Activated CD8-positive, alpha-beta memory T cell treated with anti-CD3 and anti-CD28 coated beads, Interleukin-2, amount 10 ng/mL, durations not matched to agents 7 days and 5 days (primary cell): ENCODE results near the gene SFMBT2. TPM values are rescaled to one million over a fixed set of nuclear protein-coding genes. Genes with fewer than 3 reads are reported as not detected.

Source experiments
- ATAC-seq: fragments of 150-1000 bp; cut with Tn5 transposase; one replicate; pipeline ENCODE4 v1.10.0; 2021; ENCODE audit warnings: moderate library complexity
- CTCF ChIA-PET: fragments of 350-600 bp; sonication (Branson Sonifier 250); formaldehyde crosslinking; loops from one replicate; lab custom pipeline; 2021; ENCODE audit warnings: antibody characterized with exemption; lab: Charles Lee
- DNase-seq: peaks from one replicate; pipeline ENCODE4 v3.0.0-alpha.2; 2020
- H3K27ac Mint-ChIP-seq: one replicate; pipeline ENCODE4 v1.8.0; 2021; ENCODE audit warnings: mild to moderate bottlenecking, mixed read lengths
- H3K27me3 Mint-ChIP-seq: one replicate; pipeline ENCODE4 v1.8.0; 2021; ENCODE audit warnings: mixed read lengths
- H3K36me3 Mint-ChIP-seq: one replicate; pipeline ENCODE4 v1.8.0; 2021; ENCODE audit warnings: mild to moderate bottlenecking, mixed read lengths
- H3K4me1 Mint-ChIP-seq: one replicate; pipeline ENCODE4 v1.8.0; 2021; ENCODE audit warnings: mixed read lengths
- H3K4me3 Mint-ChIP-seq: one replicate; pipeline ENCODE4 v1.8.0; 2021; ENCODE audit warnings: mild to moderate bottlenecking, moderate library complexity, mixed read lengths
- H3K9me3 Mint-ChIP-seq: one replicate; pipeline ENCODE4 v1.8.0; 2022; ENCODE audit warnings: low read depth, mixed read lengths
- total RNA-seq, 2 experiments: library from RNA; stranded (reverse); gene quantifications; one replicate each; pipeline ENCODE4 v1.2.3, GENCODE V29; 2021

Gene SFMBT2
- total RNA-seq, 2 experiments from 2014 or later, result 49.5 to 69.0 TPM

- Mint-ChIP-seq H3K27me3 (no peaks in the 10 kb centered on the region), H3K36me3 (peaks cover 87% of the 10 kb centered on the region), H3K4me3 (no peak overlapping the region), H3K27ac (peak overlapping the region; percentile 45), H3K9me3 (peaks cover 4% of the 10 kb centered on the region), H3K4me1 (peaks cover 13% of the 10 kb centered on the region)
- CTCF ChIA-PET, result no interaction called here
- DNase-seq (no peak), ATAC-seq (no peak)
These were observed 47.1 kb downstream of the SFMBT2 start for GRCh38 chr10:7363700-7364099.

- Mint-ChIP-seq H3K27ac (no peak overlapping the region), H3K36me3 (peaks cover 89% of the 10 kb centered on the region), H3K4me3 (no peak overlapping the region), H3K27me3 (no peaks in the 10 kb centered on the region), H3K4me1 (peaks cover 14% of the 10 kb centered on the region), H3K9me3 (peaks cover 7% of the 10 kb centered on the region)
- DNase-seq (no peak), ATAC-seq (no peak)
- CTCF ChIA-PET, result no interaction called here
These were observed 48.4 kb downstream of the SFMBT2 start for GRCh38 chr10:7362471-7362870.

- ATAC-seq (no peak), DNase-seq (no peak)
- CTCF ChIA-PET, result no interaction called here
- Mint-ChIP-seq H3K4me3 (no peak overlapping the region), H3K4me1 (peaks cover 16% of the 10 kb centered on the region), H3K9me3 (peaks cover 7% of the 10 kb centered on the region), H3K27me3 (no peaks in the 10 kb centered on the region), H3K36me3 (peaks cover 90% of the 10 kb centered on the region), H3K27ac (no peak overlapping the region)
These were observed 49.5 kb downstream of the SFMBT2 start for GRCh38 chr10:7361316-7361715.

DNA sequence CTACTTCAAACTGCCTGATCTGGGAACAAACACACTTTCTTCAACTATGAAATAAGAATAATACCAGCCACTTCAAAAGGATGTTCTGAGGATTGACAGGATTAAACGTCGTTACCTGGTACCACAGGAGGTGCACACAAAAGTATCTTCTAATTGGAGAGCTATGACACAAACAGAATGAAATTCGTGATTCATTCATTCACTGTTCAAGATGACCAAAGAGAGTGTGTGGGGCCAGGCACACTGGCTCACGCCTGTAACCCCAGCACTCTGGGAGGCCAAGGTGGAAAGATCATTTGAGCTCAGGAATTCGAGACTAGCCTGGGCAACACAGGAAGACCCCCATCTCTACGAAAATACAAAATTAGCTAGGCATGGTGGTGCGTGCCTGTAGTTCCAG, 50.9 kb downstream of the SFMBT2 start:
- Mint-ChIP-seq H3K9me3 (peaks cover 7% of the 10 kb centered on the region), H3K36me3 (peaks cover 81% of the 10 kb centered on the region), H3K4me1 (peaks cover 13% of the 10 kb centered on the region), H3K27ac (no peak overlapping the region), H3K27me3 (no peaks in the 10 kb centered on the region), H3K4me3 (no peak overlapping the region)
- CTCF ChIA-PET, result no interaction called here
- DNase-seq (no peak), ATAC-seq (no peak)

GRCh38 chr10:7359356-7359755, 51.5 kb downstream of the SFMBT2 start:
- peaks cover 9% of the 10 kb centered on the region for H3K4me1 Mint-ChIP-seq
- ATAC-seq (no peak), DNase-seq (no peak)
- no peak overlapping the region for H3K4me3 Mint-ChIP-seq
- peaks cover 7% of the 10 kb centered on the region for H3K9me3 Mint-ChIP-seq
- H3K27me3 Mint-ChIP-seq, result no peaks in the 10 kb centered on the region
- H3K36me3 Mint-ChIP-seq, result peaks cover 78% of the 10 kb centered on the region
- CTCF ChIA-PET, result no interaction called here
- no peak overlapping the region for H3K27ac Mint-ChIP-seq

DNA sequence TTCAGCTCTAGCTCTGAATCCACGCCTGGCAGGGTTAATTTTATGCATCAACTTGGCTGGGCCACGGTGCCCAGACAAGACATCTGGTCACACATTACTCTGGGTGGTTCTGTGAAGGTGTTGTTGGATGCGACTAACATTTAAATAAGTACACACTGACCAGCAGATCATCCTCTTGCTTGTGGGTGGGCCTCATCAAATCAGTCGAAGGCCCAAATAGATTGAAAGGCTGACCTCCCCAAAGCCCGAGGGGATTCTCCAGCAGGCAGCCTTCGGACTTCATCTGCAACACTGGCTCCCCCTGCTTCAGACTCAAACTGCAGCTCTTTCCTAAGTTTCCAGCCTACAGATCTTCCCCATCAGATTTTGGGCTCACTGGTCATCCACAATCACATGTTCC, 53.6 kb downstream of the SFMBT2 start:
- H3K27ac Mint-ChIP-seq, result no peak overlapping the region
- CTCF ChIA-PET, result interaction anchor here (1.6 kb wide), 1 partner anchor 330 kb away, joined by 3 read pairs; no protein-coding TSS in a partner anchor
- H3K27me3 Mint-ChIP-seq, result no peaks in the 10 kb centered on the region
- peaks cover 64% of the 10 kb centered on the region for H3K36me3 Mint-ChIP-seq
- H3K4me3 Mint-ChIP-seq, result no peak overlapping the region
- H3K4me1 Mint-ChIP-seq, result peaks cover 4% of the 10 kb centered on the region
- no peak for ATAC-seq
- H3K9me3 Mint-ChIP-seq, result peaks cover 5% of the 10 kb centered on the region
- DNase-seq, result no peak

GRCh38 chr10:7354330-7355047, 56.3 kb downstream of the SFMBT2 start:
- H3K4me3 Mint-ChIP-seq, result no peak overlapping the region
- CTCF ChIA-PET, result no interaction called here
- DNase-seq (no peak), ATAC-seq (no peak)
- H3K36me3 Mint-ChIP-seq, result peaks cover 59% of the 10 kb centered on the region
- no peak overlapping the region for H3K27ac Mint-ChIP-seq
- peaks cover 4% of the 10 kb centered on the region for H3K4me1 Mint-ChIP-seq
- no peaks in the 10 kb centered on the region for H3K27me3 Mint-ChIP-seq
- peaks cover 5% of the 10 kb centered on the region for H3K9me3 Mint-ChIP-seq

DNA sequence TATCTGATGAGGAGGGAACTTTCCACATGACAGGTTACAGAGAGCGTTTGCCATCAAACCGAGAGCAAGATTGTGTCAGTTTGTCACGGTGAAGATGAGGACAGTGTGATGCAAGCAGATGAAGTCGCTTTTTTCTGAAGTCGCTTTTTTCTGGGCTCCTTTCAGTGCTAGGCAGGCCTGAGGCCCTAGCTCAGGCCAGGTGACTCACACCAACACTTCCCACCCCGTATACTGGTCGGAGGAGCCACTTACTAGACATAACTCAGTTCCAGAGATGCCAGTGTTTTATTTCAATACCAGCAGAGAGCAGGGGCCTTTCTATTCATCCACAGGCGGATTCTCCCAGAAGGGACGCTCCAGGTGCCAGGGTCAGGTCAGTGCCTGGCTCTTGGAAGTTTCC, 58.9 kb downstream of the SFMBT2 start:
- ATAC-seq (no peak), DNase-seq (no peak)
- CTCF ChIA-PET, result no interaction called here
- no peaks in the 10 kb centered on the region for H3K27me3 Mint-ChIP-seq
- H3K27ac Mint-ChIP-seq, result no peak overlapping the region
- peaks cover 43% of the 10 kb centered on the region for H3K36me3 Mint-ChIP-seq
- H3K4me3 Mint-ChIP-seq, result no peak overlapping the region
- peaks cover 1% of the 10 kb centered on the region for H3K4me1 Mint-ChIP-seq
- no peaks in the 10 kb centered on the region for H3K9me3 Mint-ChIP-seq

DNA sequence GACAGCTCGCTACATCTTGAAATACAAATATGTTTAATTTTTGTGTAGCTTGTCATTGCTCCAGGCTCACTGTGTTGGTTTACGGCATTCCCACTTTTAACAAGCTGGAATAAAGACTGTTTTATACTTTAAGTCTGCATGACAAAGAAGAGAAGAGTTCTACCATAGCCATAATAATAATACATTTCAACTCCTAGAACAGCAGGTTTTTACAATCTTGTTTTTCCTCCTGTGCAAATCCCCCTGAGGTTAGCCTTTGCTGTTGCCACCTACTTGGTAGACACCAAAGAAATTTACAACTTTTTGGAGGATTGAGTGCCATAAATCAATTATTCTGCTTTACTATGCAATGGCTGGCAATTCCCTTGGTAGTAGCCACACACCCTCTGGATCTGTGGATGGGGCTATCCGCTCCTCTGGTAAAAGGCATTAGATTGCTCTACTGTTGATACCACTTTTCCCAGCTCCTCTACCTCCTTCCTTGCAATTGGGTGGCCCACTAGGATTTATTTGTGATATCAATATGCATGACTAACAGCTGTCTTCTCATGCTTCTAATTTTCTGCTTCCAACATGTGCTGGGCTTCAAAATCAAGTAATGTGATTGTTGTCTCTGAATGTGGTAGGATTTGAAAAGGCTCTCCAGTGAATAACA, 60.2 kb downstream of the SFMBT2 start:
- H3K4me3 Mint-ChIP-seq, result no peak overlapping the region
- no peaks in the 10 kb centered on the region for H3K27me3 Mint-ChIP-seq
- H3K36me3 Mint-ChIP-seq, result peaks cover 46% of the 10 kb centered on the region
- CTCF ChIA-PET, result no interaction called here
- no peaks in the 10 kb centered on the region for H3K9me3 Mint-ChIP-seq
- DNase-seq (no peak), ATAC-seq (no peak)
- no peak overlapping the region for H3K27ac Mint-ChIP-seq
- peaks cover 1% of the 10 kb centered on the region for H3K4me1 Mint-ChIP-seq

DNA sequence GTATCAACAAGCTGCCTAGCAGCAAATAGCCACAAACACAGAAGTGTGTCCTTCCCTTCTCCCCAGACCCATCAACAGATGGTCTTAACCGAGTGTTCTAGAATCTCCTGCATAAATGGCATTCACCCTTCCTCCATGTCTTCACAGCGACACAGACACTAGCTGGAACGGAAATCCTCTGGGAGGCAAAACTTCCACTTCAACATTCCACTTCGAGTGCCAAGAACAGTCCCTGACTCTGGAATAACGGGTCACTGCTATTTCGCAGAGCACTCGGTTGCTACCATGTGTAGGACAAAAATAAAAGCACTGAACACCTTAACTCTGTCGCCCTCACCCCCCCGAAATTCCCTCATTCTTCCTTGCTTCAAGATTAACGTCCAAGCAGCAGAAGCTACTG, 65.1 kb downstream of the SFMBT2 start:
- Mint-ChIP-seq H3K36me3 (peaks cover 51% of the 10 kb centered on the region), H3K4me1 (peaks cover 3% of the 10 kb centered on the region), H3K9me3 (peaks cover 6% of the 10 kb centered on the region), H3K27me3 (no peaks in the 10 kb centered on the region), H3K4me3 (no peak overlapping the region), H3K27ac (no peak overlapping the region)
- CTCF ChIA-PET, result interaction anchor here (1.0 kb wide), 1 partner anchor 24 kb away, joined by 3 read pairs; no protein-coding TSS in a partner anchor
- DNase-seq, result no peak
- ATAC-seq, result no peak

DNA sequence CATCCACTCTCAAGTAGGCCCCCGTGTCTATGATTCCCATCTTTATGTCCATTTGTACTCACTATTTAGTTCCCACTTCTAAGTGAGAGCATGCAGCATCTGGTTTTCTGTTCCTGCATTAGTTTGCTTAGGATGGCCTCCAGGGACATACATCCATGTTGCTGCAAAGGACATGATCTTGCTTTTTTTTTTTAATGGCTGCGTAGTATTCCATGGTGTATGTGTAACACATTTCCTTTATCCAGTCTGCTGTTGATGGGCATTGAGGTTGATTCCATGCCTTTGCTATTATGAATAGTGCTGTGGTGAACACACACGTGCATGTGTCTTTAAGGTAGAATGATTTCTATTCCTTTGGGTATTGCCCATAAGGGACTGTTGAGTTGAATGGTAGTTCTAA, 67.8 kb downstream of the SFMBT2 start:
- Mint-ChIP-seq H3K9me3 (peaks cover 6% of the 10 kb centered on the region), H3K4me1 (peaks cover 18% of the 10 kb centered on the region), H3K4me3 (no peak overlapping the region), H3K27me3 (no peaks in the 10 kb centered on the region), H3K27ac (no peak overlapping the region), H3K36me3 (peaks cover 53% of the 10 kb centered on the region)
- ATAC-seq (no peak), DNase-seq (no peak)
- CTCF ChIA-PET, result no interaction called here

DNA sequence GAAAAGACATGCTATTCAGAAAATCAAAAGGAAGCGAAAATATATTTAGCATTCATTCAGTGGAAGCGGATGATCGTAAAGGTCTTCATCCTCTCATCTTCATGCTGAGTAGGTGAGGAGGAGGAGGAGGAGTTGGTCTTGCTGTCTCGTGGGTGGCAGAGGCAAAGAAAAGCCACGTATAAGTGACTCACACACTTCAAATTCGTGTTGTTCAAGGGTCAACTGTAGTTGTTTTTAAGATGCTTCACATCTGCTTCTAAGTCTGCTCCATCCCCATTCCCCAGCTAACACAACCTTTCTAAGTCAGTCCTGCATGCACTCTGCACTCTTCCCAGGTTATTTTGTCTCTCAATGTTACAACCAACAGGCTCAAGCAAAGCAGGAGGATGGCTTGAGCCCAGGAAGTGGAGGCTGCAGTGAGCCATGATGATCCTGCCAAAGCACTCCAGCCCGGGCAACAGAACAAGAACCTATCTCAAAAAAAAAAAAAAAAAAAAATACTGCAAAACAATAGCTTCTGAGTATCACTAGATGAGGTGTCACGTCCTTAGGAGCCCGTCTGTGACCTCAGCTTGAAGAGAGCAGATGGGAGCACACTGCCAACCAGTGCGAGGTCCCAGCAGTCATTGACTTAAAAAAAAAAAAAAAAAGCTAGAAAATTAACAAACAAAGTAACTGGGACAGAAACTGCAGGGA, 70.5 kb downstream of the SFMBT2 start:
- H3K4me1 Mint-ChIP-seq, result peaks cover 26% of the 10 kb centered on the region
- ATAC-seq (no peak), DNase-seq (no peak)
- H3K27me3 Mint-ChIP-seq, result no peaks in the 10 kb centered on the region
- peaks cover 53% of the 10 kb centered on the region for H3K36me3 Mint-ChIP-seq
- peaks cover 6% of the 10 kb centered on the region for H3K9me3 Mint-ChIP-seq
- CTCF ChIA-PET, result interaction anchor here (0.5 to 0.7 kb wide), 2 partner anchors 375 to 425 kb away, joined by 3 to 4 read pairs; no protein-coding TSS in a partner anchor
- no peak overlapping the region for H3K4me3 Mint-ChIP-seq
- peak overlapping the region; percentile 1 for H3K27ac Mint-ChIP-seq

DNA sequence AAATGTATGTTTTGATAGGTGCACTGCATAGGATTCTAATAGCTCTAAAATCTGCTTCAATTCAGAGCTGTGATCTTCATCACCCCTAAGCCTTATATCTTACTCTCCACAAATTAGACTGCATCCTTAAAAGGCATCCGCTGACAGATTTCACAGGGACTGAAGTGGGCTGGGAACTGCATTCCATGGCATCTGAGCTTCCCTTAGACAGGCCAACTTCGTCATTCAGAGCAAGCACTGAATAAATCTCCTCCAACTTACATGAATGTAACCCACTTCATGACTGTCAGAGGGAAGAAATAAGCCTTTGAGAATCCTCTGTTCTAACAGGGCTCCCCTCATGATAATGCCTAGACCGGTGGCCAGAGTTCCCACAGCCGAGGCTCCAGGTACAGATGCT, 71.3 kb downstream of the SFMBT2 start:
- Mint-ChIP-seq H3K36me3 (peaks cover 54% of the 10 kb centered on the region), H3K4me3 (no peak overlapping the region), H3K27me3 (no peaks in the 10 kb centered on the region), H3K9me3 (peaks cover 6% of the 10 kb centered on the region), H3K27ac (no peak overlapping the region), H3K4me1 (peaks cover 26% of the 10 kb centered on the region)
- CTCF ChIA-PET, result no interaction called here
- ATAC-seq (no peak), DNase-seq (no peak)
